Adrenal gland (tissue), 12 donors: Measurements from ENCODE around the gene EPPIN. TPM values are rescaled to one million over a fixed set of nuclear protein-coding genes. Genes with fewer than 3 reads are reported as not detected.

Experiments used
- DNase-seq, 7 donors: peaks; one replicate each; pipeline ENCODE4 v3.0.0-alpha.2; 2019 to 2020
- H3K27ac ChIP-seq, 5 donors: fragments of 200-600 bp; sonication (generic) in 4 of 5; 1 replicate in 3 of 5; 2 replicates in 2 of 5; pipeline versions ENCODE4 v1.5.1 to v1.8.0; 2016 to 2020; ENCODE audit warnings: mild to moderate bottlenecking in 1 of 5
- H3K27me3 ChIP-seq: fragments of 200-600 bp; 2 replicates; pipeline ENCODE4 v1.8.0; 2021
- H3K36me3 ChIP-seq, 2 donors: fragments of 200-600 bp; replicated peaks in 1 of 2; 1 replicate in 1 of 2; 2 replicates in 1 of 2; pipeline versions ENCODE4 v1.5.1 to v1.8.0; 2018 to 2022
- H3K4me1 ChIP-seq, 2 donors: fragments of 200-600 bp; replicated peaks in 1 of 2; 1 replicate in 1 of 2; 2 replicates in 1 of 2; pipeline versions ENCODE4 v1.5.1 to v1.8.0; 2018 to 2021
- H3K4me3 ChIP-seq, 4 donors: fragments of 200-600 bp; sonication (generic) in 3 of 4; one replicate each; pipeline ENCODE4 v1.5.1; 2016 to 2018
- H3K9me3 ChIP-seq, 3 donors: fragments of 200-600 bp; sonication (generic) in 1 of 3; replicated peaks in 1 of 3; 1 replicate in 2 of 3; 2 replicates in 1 of 3; pipeline versions ENCODE4 v1.5.1 to v1.8.0; 2016 to 2021
- POLR2A ChIP-seq, 2 donors: fragments of 450-650 bp; IDR thresholded peaks; one replicate each; pipeline ENCODE4 v1.6.1; 2017; ENCODE audit warnings: antibody characterized with exemption in 2 of 2, mild to moderate bottlenecking in 2 of 2, moderate library complexity in 1 of 2
- WGBS, 4 donors: extraction: QIAGEN DNeasy Blood & Tissue Kit in 2 of 4; methylation state at CpG; one replicate each; pipeline versions ENCODE4 v1.1.5 to v1.1.7; 2013 to 2017; 5-methylcytosine and 5-hydroxymethylcytosine counted together
- intact Hi-C, 2 donors: fragments of 100-400 bp; cut with DNase I; formaldehyde crosslinking; loops; one replicate each; pipeline versions ENCODE4 v1.14.1 to v1.15.0; 2022 to 2023
- polyA plus RNA-seq, 3 donors: library from polyadenylated mRNA; stranded (reverse); fragments of 200-250 nt in 2 of 3; fragments of 350-450 nt in 1 of 3; fragmentation: Illumina TruSeq in 1 of 3; extraction: RNeasy Lipid Tissue Mini Kit (QIAGEN cat#74804) in 1 of 3; gene quantifications; one replicate each; pipeline ENCODE4 v1.2.3, GENCODE V29; 2013 to 2014
- total RNA-seq, 9 donors: library from RNA; depleted of rRNA in 4 of 9; stranded (reverse); fragments of >200 nt in 4 of 9; fragments of 120-200 nt in 1 of 9; fragmentation: NEBNext Ultra II Directional in 1 of 9; extraction: Animal tissue kit (Norgen Biotek cat#: 25700) in 1 of 9; gene quantifications; one replicate each; pipeline versions ENCODE4 v1.1.0 to v1.2.4, GENCODE V29; 2013 to 2023
- TF ChIP-seq, protein P1 (sequence below), 6 experiments: fragments of 450-650 bp in 4 of 6; fragments of 200-600 bp in 2 of 6; sonication (generic) in 1 of 6; IDR thresholded peaks; 1 replicate in 5 of 6; 2 replicates in 1 of 6; pipeline versions ENCODE4 v1.5.1 to v1.8.0; 2016 to 2021; ENCODE audit warnings: antibody characterized with exemption in 6 of 6, mild to moderate bottlenecking in 2 of 6, moderate library complexity in 1 of 6
- donor health status: healthy with polysubstance abuse.
- donor health status: Bipolar disorder and iron deficiency.
- donor health status: DM: yes; HTN: yes; CAD: no.
- donor health status: DM: no; HTN: no; CAD: no.
- donor health status: DM: no; HTN: no; CAD: no.
- donor health status: DM: yes; HTN: yes; CAD: no.

EPPIN gene
- total and polyA plus RNA-seq, 12 donors = not detected

DNA sequence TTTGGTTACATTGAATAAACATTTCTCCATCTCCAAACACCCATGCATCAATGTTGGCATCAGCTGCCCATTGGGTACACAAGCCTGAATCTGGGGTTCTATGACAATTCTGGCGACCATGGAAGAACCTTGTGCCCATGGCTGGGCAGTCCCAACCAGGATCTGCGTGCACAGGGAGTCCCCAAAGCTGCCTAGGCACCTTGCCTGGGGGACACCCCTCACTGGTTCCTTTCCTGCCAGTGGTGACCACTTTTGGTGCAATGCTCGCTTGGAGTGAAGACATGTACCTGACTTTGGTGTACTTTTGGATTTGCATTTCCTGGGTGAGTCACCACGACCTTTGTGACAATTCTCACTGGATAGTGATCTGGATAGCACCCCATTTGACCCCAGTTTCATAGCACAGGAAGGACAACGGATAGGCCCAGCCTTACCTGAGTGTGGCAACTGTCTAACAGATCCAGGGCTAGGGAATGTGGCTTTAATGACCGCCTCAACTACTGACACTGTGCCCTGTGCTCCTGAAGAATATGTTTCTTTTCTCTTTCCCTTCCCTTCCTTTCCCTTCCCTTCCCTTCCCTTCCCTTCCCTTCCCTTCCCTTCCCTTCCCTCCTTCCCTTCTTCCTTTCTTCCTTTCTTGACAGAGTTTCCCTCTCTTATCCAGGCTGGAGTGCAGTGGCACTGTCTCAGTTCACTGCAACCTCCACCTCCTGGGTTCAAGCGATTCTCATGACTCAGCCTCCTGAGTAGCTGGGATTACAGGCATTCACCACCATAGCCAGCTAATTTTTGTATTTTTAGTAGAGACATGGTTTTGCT is 38.9 kb downstream of the EPPIN start:
- H3K27ac ChIP-seq = no peak overlapping the region
- WGBS, 4 donors = 64 to 78% (median 74%) methylated on average over 6 to 7 of the region's 7 CpGs
- TF ChIP-seq POLR2A (IDR thresholded peaks at IDR 0.05) = no peak
- TF ChIP-seq, protein P1, sequence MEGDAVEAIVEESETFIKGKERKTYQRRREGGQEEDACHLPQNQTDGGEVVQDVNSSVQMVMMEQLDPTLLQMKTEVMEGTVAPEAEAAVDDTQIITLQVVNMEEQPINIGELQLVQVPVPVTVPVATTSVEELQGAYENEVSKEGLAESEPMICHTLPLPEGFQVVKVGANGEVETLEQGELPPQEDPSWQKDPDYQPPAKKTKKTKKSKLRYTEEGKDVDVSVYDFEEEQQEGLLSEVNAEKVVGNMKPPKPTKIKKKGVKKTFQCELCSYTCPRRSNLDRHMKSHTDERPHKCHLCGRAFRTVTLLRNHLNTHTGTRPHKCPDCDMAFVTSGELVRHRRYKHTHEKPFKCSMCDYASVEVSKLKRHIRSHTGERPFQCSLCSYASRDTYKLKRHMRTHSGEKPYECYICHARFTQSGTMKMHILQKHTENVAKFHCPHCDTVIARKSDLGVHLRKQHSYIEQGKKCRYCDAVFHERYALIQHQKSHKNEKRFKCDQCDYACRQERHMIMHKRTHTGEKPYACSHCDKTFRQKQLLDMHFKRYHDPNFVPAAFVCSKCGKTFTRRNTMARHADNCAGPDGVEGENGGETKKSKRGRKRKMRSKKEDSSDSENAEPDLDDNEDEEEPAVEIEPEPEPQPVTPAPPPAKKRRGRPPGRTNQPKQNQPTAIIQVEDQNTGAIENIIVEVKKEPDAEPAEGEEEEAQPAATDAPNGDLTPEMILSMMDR (IDR thresholded peaks at IDR 0.05) = no peak
- no peaks in the 10 kb centered on the region for H3K36me3 ChIP-seq
- H3K27me3 ChIP-seq = peaks cover 12% of the 10 kb centered on the region
- H3K9me3 ChIP-seq = no peaks in the 10 kb centered on the region
- DNase-seq = no peak
- no peaks in the 10 kb centered on the region for H3K4me1 ChIP-seq
- no peak overlapping the region for H3K4me3 ChIP-seq
- intact Hi-C loops = no loop called here

DNA sequence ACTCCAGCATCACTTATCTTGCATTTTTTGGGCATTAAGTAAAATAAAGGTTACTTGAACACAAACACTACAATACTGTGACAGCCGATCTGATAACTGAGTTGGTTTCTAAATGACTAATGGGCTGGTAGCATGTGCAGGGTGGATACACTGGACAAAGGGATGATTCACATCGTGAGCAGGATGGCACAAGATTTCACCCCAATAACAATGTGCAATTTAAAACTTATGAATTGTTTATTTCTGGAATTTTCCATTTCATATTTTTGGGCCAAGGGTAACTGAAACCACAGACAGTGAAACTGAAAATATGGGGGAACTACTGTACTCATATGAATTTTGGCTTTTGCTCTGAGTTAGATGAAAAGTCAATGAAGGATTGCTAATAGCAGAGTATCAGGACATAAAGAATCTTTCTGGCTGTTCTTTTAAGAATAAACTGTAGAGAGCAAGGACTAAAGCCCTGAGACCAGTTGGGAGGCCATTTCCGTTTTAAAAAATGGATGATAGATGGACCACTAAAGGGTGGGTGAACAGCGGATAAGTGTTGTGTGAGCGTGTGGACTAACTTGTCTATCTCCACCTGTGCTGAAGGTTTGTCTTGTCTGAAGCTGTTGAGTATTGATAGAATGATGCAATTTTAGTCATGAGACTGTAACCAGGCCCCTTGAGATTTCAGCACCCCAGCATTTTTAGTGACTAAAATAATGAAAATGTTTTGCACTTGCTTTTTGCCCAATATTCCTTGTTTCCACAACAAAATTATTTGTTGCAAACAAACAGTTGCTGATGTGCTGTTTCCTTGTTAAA is 40.0 kb downstream of the EPPIN start:
- Histone ChIP-seq H3K4me3 (no peak overlapping the region), H3K4me1 (no peaks in the 10 kb centered on the region), H3K27me3 (peaks cover 15% of the 10 kb centered on the region), H3K9me3 (no peaks in the 10 kb centered on the region), H3K36me3 (no peaks in the 10 kb centered on the region), H3K27ac (no peak overlapping the region)
- no peak for DNase-seq
- 56 to 67% (median 64%) methylated on average over 5 of the region's 5 CpGs for WGBS, 4 donors
- intact Hi-C loops = no loop called here
- no peak for TF ChIP-seq POLR2A (IDR thresholded peaks at IDR 0.05)
- TF ChIP-seq, protein P1 (IDR thresholded peaks at IDR 0.05) = no peak

GRCh38 chr20:45506398-45506797 is 40.8 kb downstream of the EPPIN start:
- 74 to 82% (median 78%) methylated on average over 2 of the region's 2 CpGs for WGBS, 4 donors

GRCh38 chr20:45503403-45503802 is 43.8 kb downstream of the EPPIN start:
- H3K36me3 ChIP-seq = no peaks in the 10 kb centered on the region
- no peaks in the 10 kb centered on the region for H3K9me3 ChIP-seq
- H3K27me3 ChIP-seq = peaks cover 24% of the 10 kb centered on the region
- TF ChIP-seq, protein P1 (IDR thresholded peaks at IDR 0.05) = no peak
- TF ChIP-seq POLR2A (IDR thresholded peaks at IDR 0.05) = no peak
- intact Hi-C loops = no loop called here
- H3K4me3 ChIP-seq = no peak overlapping the region
- no peak overlapping the region for H3K27ac ChIP-seq
- DNase-seq = no peak
- H3K4me1 ChIP-seq = no peaks in the 10 kb centered on the region
- WGBS, 4 donors = 45 to 59% (median 51%) methylated on average over 2 of the region's 2 CpGs

More at GRCh38 chr20:45506398-45506797, 40.8 kb downstream of the EPPIN start:
- no peaks in the 10 kb centered on the region for H3K36me3 ChIP-seq
- intact Hi-C loops = no loop called here
- DNase-seq = no peak
- TF ChIP-seq, protein P1 (IDR thresholded peaks at IDR 0.05) = no peak
- no peak for TF ChIP-seq POLR2A (IDR thresholded peaks at IDR 0.05)
- H3K27ac ChIP-seq = no peak overlapping the region
- H3K9me3 ChIP-seq = no peaks in the 10 kb centered on the region
- H3K4me1 ChIP-seq = no peaks in the 10 kb centered on the region
- no peak overlapping the region for H3K4me3 ChIP-seq
- peaks cover 15% of the 10 kb centered on the region for H3K27me3 ChIP-seq
